HG03095 (cell line): ENCODE measurements around the gene RBP3.

Experiments used
- ATAC-seq: cut with Tn5 transposase; IDR thresholded peaks from one replicate; pipeline ENCODE4 v1.9.1; 2021; ENCODE audit warnings: moderate library complexity; ENCODE audit not compliant: unreplicated experiment

RBP3 gene

DNA sequence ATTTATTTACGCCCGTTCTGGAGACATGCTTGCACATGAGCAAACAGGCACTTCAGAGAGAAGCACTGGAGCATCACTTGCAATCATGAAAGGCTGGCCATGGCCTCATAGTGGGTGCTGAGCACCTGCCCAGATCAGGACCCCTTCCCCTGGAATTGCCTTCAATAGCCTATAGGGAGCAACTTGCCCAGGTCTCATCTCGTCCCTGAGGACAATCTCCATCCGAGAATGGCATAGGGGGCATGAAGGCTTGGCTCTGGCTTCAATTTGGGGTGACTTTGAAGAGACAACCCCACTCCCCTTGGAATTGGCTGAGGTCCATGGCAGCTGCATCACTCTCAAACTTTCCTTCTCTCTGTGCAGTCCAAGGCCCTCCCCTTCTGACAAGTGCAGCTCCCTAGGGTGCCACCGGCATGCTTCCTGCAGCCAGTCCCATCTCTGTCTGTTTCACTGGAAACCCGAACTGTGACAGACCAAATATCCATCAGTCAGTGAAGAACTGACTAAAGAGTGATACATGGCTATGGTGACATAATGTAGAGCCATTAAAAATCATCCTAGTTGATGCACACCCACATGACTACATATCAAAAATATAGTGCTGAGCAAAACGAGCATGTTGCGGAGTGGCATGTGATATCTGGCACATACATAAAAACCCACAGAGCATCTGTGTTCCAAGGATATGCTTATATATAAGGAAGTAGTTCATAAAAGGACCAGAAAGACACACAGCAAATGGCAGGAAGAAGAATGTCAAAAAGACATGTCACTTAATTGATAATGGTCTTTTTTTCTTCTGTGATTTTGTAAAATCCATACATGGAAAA lies 13.5 kb upstream of the RBP3 start:
- ATAC-seq: no peak

DNA sequence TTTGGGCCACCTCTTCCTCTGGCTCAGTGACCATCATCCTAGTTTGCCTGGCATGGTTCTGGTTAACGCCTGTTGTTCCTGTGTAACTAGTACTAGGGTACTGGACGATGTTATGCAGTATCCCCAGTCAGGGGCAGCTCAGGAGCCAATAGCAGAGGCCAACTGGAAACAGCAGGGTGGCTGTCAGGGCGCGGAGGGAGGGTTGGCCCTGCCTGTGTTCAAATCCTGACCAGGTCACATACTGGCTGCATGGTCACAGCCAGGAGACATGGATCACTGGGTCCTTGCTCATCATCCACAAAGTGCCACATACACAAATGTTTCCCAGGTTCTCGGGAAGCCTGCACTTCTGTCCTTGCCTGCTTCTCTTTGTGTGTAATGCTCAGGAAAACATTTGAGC lies 12.3 kb upstream of the RBP3 start:
- ATAC-seq: no peak

DNA sequence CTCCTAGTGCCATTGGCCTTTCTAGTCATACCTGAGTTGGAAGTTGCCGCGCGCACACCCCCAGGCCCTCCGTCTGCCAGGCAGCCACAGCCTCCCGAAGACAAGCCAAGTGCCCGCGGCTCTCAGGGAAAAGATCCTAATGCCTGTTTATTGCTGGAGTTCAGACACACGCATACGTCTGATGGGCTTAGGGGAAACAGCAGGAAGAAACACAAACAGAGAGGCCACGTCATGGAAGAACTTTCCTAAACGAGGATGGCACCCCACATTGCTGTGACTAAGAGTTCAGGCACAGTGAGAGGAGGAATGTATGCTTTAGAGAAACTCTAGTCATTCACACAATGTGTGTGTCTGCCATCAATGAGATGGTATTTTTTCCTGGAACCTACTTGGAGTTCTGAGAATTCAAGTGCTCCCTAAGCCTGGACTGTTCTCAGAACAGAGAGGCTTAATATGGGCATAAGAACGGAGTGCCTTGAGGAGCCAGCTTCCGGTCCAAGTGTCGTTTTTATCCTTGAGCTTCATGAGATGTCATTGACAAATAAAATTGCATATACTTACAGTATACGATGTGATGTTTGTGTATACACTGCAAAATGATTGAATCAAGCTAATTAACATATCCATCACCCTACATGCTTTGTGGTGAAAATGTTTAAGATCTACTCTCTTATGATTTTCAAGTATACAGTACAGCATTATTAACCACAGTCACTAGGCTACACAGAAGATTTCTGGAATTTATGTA lies 11.6 kb upstream of the RBP3 start:
- no peak for ATAC-seq

DNA sequence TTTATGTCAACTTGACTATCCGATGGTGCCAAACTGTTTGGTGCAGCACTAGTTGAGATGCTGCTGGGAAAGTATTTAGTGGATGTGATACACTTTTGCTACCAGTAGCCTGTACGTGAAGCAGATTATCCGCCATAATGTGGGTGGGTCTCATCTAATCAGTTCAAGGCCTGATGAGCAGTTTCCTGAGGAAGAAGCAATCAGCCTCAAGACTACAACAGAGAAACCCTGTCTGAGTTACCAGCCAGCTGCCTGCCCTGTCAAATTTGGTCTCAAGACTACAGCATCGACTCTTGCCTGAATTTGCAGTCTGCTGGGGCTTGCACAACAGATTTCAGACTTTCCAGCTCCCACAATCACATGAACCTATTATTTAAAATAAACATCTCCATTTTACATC lies 10.9 kb upstream of the RBP3 start:
- no peak for ATAC-seq

DNA sequence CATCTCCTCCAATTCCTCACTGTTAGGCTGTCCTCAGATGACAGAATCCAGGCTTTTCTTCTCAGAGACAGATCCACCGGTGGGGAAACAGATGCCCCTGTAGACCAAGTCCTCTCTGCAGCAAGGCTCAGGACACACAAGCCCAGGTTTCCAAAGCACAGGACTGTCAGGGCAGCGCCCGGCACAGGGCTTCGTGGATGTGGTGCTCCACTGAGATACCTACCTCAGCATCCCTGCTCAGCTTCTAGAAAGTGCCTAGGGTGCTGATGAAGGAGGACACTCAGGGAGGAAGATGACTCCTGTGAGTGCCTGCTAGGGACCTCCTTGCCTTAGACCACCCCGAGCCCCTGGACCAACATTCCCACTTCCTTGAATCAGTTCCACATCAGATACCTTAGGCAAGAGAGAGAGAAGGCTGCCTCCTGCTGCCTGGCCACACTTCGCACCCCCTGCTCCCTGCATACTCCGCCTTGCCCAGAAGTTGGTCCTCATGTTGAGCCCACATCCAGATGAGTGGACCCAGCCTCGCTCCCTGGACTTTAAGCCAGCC lies 8.9 kb upstream of the RBP3 start:
- ATAC-seq: no peak

DNA sequence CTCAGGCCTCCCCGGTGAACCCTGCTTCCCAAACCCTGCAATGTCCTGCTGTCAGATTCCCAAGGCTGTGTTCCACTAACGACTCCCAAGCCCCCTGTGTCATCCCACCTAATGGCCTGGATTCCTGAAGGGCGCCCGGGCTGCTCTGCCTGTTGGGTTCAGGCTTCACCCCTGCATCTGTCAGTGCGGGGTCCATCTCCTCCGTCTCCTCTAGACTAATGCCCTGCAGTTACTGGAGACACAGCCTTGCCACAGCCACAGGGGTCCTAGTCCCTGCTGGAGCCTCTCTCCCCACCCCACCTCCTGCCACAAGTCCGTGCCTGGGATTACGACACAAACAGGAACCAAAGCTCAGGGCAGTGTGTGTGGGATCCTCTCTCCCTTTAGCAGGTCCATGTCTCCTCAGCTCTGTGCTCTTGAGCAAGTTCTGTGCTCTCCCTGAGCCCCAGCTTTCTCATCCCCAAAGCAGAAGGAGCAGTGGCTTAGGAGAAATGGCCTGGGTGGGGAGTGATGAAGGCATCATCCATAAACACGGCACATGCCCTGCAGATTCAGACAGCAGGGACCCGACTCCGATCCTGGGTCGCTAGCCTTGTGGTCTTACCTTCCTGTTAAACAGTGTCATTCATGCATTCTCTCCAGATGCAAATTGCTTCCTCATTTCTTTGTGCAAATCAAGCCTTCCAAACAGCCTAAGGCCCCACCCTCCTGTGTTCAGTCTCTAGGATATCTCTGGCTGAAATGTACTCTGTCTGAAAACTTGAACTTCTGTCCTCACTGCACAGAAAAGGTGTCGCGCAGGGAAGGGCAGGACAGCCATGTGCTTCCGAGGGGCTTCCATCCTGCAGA lies 8.2 kb upstream of the RBP3 start:
- no peak for ATAC-seq

DNA sequence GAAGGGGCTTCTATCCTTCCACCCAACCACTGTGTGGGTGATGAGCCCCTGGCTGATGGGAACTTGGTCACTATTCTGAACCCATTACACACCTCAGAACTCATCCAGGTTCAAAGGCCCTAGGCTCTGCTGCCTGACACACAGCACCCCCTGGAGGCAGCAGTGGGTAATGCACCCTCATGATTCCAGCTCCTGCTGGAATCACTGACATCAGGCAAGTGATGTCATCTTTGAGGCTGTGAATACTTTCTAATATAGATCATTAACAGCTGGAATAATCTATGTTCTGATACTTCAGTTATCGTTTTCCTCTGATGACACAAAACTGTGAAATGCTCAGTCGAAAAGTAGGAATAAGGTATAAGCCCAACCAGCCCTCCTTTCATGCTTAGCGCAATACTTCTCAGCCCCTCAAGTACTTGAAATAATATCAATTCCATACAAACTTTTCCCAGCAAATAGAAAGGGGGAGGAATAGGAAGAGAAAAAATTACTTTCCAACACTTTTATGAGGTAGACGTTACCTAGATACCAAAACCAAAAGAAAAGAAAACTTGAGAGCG lies 7.5 kb upstream of the RBP3 start:
- no peak for ATAC-seq

DNA sequence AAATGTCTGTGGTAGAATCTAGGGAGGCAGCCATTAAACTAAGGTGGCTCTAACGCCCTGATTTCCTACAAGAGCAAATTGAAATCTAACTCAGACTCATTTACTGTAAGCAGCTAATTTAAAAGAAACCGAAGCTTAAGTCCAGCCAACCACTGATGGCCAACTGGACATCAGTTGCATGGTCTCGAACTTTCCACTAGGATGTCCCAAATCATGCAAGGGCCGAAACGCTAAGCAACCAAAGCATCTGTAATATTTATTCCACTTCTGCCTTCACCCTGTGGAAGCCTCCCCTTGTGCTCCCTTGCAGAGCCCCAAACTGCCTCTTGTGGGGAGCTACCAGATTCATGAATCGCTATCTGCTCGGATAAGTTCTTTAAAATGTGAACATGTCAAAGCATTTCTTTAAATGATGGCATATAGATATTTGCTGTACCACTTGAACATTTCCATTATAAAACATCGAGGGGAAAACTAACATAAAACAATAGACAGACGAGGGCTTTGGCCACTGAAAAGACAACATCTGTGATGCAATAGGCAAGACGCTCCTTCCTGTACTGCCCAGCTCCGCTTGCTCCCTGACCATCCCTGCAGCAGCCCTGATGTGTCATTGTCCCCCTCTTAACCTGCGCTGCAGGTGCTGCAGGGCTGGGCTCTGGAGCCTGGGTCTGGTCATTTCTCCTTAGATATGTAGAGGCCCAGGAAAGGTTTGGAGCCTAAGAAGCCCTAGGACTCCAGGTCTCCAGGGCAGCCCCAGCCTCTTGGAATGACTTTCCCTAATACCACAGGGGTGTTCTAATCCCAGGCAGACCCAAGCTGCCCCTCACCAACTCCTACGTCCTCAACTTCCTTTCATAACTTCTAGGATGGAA lies 2.9 kb upstream of the RBP3 start:
- no peak for ATAC-seq

DNA sequence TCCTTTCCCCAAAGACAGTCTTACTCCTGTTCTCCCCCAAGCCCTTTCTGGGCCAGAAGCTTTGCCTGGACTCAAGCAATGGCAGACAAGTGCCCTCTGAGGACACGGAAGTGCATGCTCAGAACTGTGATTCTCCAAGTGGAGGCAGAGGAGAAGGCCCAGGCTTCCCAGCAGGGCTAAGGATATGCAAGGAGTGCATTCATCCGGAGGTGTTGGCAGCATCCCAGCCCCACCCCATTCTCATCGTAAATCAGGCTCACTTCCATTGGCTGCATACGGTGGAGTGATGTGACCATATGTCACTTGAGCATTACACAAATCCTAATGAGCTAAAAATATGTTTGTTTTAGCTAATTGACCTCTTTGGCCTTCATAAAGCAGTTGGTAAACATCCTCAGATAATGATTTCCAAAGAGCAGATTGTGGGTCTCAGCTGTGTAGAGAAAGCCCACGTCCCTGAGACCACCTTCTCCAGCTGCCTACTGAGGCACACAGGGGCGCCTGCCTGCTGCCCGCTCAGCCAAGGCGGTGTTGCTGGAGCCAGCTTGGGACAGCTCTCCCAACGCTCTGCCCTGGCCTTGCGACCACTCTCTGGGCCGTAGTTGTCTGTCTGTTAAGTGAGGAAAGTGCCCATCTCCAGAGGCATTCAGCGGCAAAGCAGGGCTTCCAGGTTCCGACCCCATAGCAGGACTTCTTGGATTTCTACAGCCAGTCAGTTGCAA lies 1.4 kb upstream of the RBP3 start:
- ATAC-seq: no peak

DNA sequence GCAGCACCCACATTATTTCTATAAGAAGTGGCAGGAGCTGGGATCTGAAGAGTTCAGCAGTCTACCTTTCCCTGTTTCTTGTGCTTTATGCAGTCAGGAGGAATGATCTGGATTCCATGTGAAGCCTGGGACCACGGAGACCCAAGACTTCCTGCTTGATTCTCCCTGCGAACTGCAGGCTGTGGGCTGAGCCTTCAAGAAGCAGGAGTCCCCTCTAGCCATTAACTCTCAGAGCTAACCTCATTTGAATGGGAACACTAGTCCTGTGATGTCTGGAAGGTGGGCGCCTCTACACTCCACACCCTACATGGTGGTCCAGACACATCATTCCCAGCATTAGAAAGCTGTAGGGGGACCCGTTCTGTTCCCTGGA lies 874 bp upstream of the RBP3 start:
- no peak for ATAC-seq

DNA sequence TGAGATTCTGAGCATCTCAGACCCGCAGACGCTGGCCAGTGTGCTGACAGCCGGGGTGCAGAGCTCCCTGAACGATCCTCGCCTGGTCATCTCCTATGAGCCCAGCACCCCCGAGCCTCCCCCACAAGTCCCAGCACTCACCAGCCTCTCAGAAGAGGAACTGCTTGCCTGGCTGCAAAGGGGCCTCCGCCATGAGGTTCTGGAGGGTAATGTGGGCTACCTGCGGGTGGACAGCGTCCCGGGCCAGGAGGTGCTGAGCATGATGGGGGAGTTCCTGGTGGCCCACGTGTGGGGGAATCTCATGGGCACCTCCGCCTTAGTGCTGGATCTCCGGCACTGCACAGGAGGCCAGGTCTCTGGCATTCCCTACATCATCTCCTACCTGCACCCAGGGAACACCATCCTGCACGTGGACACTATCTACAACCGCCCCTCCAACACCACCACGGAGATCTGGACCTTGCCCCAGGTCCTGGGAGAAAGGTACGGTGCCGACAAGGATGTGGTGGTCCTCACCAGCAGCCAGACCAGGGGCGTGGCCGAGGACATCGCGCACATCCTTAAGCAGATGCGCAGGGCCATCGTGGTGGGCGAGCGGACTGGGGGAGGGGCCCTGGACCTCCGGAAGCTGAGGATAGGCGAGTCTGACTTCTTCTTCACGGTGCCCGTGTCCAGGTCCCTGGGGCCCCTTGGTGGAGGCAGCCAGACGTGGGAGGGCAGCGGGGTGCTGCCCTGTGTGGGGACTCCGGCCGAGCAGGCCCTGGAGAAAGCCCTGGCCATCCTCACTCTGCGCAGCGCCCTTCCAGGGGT lies 703 bp downstream of the RBP3 start:
- no peak for ATAC-seq

DNA sequence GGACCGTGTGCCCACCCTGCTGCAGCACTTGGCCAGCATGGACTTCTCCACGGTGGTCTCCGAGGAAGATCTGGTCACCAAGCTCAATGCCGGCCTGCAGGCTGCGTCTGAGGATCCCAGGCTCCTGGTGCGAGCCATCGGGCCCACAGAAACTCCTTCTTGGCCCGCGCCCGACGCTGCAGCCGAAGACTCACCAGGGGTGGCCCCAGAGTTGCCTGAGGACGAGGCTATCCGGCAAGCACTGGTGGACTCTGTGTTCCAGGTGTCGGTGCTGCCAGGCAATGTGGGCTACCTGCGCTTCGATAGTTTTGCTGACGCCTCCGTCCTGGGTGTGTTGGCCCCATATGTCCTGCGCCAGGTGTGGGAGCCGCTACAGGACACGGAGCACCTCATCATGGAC lies 1.4 kb downstream of the RBP3 start:
- ATAC-seq: no peak

DNA sequence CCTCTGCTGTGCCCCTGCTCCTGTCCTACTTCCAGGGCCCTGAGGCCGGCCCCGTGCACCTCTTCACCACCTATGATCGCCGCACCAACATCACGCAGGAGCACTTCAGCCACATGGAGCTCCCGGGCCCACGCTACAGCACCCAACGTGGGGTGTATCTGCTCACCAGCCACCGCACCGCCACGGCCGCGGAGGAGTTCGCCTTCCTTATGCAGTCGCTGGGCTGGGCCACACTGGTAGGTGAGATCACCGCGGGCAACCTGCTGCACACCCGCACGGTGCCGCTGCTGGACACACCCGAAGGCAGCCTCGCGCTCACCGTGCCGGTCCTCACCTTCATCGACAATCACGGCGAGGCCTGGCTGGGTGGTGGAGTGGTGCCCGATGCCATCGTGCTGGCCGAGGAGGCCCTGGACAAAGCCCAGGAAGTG lies 1.8 kb downstream of the RBP3 start:
- ATAC-seq: no peak

DNA sequence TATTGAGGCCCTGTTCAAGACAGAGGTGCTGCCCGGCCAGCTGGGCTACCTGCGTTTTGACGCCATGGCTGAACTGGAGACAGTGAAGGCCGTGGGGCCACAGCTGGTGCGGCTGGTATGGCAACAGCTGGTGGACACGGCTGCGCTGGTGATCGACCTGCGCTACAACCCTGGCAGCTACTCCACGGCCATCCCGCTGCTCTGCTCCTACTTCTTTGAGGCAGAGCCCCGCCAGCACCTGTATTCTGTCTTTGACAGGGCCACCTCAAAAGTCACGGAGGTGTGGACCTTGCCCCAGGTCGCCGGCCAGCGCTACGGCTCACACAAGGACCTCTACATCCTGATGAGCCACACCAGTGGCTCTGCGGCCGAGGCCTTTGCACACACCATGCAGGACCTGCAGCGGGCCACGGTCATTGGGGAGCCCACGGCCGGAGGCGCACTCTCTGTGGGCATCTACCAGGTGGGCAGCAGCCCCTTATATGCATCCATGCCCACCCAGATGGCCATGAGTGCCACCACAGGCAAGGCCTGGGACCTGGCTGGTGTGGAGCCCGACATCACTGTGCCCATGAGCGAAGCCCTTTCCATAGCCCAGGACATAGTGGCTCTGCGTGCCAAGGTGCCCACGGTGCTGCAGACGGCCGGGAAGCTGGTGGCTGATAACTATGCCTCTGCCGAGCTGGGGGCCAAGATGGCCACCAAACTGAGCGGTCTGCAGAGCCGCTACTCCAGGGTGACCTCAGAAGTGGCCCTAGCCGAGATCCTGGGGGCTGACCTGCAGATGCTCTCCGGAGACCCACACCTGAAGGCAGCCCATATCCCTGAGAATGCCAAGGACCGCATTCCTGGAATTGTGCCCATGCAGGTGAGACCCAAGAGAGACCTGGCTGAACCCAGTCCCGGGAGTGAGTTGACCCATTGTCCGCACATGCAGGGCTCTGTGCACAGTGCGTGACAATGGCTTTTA lies 2.8 kb downstream of the RBP3 start:
- no peak for ATAC-seq

DNA sequence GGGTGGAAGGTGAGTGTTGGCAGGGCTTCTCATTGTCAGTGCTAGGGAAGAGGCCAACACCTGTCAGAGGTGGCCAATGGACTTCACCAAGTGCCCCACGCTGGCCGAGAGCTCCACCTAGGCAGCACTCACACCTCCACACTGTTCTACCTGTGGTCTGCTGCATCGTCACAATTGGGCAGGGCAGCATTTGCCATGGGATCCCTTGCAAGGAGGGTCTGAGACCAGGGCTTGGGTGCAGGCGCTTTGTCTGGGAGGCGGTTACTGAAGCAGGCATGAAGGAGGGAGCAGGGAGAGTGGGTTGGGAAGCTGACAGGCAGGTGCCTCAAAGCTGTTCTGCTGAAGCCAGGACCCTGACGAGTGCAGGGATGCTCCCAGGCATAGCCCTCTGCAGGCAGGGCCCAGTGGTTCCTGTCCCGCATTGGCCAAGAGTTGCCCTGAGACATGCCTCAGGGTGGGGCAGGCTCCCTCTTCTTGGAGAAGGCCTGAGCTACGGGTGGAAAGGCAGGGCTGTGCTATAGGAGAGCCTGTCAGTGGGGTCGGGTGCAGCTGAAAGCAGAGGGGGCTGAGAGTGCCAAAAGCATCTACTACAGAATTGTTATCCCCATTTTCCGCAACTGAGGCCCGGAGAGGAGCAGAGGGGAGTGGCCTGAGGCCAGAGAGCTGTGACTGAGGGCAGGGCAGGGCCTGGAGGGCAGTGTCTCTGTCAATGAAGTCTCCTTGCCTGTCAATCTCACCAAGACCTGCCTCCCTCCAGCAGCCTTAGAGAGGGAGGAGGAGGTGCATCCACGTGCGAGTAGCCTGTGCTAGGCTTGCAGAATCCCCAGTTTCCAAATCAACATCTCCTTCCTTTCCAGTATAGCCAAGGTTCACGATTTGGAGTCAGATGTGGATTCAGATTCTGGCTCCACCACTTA lies 4.0 kb downstream of the RBP3 start:
- no peak for ATAC-seq

DNA sequence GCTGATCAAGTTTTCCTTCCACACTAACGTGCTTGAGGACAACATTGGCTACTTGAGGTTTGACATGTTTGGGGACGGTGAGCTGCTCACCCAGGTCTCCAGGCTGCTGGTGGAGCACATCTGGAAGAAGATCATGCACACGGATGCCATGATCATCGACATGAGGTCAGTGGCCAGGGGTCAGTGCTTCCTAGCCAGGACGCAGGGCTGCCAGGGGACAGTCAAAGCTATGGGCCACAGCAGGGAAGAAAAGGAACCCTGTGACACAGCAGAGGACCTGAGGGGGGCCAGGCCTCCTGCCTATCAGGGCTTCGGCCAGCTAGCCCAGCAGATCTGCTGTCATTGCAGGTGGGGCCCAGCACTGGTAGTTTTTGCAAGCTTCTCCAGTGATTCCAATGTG lies 5.2 kb downstream of the RBP3 start:
- ATAC-seq: no peak
